CD1c-positive myeloid dendritic cell (primary cell): ENCODE data around the gene AHNAK.
"Not testable (repeated sequence)": the region's sequence is repeated elsewhere in the genome, so short reads cannot be mapped to it uniquely, and the experiment has no call there.

ENCODE experiments used
- DNase-seq: peaks from one replicate; pipeline ENCODE4 v3.0.0-alpha.2; 2016; ENCODE audit errors: extremely low spot score

AHNAK gene

GRCh38 chr11:62390237-62390636 is 156.4 kb downstream of the AHNAK start:
- no peak for DNase-seq

GRCh38 chr11:62388999-62389398 is 157.6 kb downstream of the AHNAK start:
- DNase-seq: no peak

- DNase-seq: no peak
These were observed 159.2 kb downstream of the AHNAK start for GRCh38 chr11:62387381-62387780.

- DNase-seq: not testable (repeated sequence)
These were observed 160.5 kb downstream of the AHNAK start for GRCh38 chr11:62386083-62386482.

GRCh38 chr11:62383822-62384221 is 162.8 kb downstream of the AHNAK start:
- DNase-seq: no peak
